Stimulated activated CD8-positive, alpha-beta memory T cell treated with anti-CD3 and anti-CD28 coated beads, Interleukin-4, amount 100 ng/mL, for 4 hours (primary cell): ENCODE data around the gene EDC3.
A peak's percentile ranks its signal among the peaks of the same experiment; 100 is the strongest.
"Not testable (repeated sequence)": the region's sequence is repeated elsewhere in the genome, so short reads cannot be mapped to it uniquely, and the experiment has no call there.

ENCODE experiments used
- DNase-seq, 2 donors: peaks; one replicate each; pipeline ENCODE4 v3.0.0-alpha.2; 2020; ENCODE audit warnings: low read depth in 2 of 2, low spot score in 1 of 2

EDC3 gene

GRCh38 chr15:74653426-74654102, 42.3 kb downstream of the EDC3 start:
- no peak for DNase-seq

- no peak for DNase-seq
Measured at GRCh38 chr15:74651242-74651741, 44.5 kb downstream of the EDC3 start.

- DNase-seq: no peak
Measured at GRCh38 chr15:74648051-74648842, 47.6 kb downstream of the EDC3 start.

GRCh38 chr15:74646480-74646879, 49.3 kb downstream of the EDC3 start:
- DNase-seq: no peak

- DNase-seq: no peak
Measured at GRCh38 chr15:74643665-74644204, 52.1 kb downstream of the EDC3 start.

GRCh38 chr15:74642734-74643664, 52.8 kb downstream of the EDC3 start:
- no peak for DNase-seq

GRCh38 chr15:74642348-74642733, 53.5 kb downstream of the EDC3 start:
- no peak for DNase-seq

- no peak for DNase-seq
Measured at GRCh38 chr15:74641151-74641550, 54.7 kb downstream of the EDC3 start.

- DNase-seq: no peak
Measured at GRCh38 chr15:74636984-74637383, 58.8 kb downstream of the EDC3 start.

GRCh38 chr15:74635228-74635627, 60.6 kb downstream of the EDC3 start:
- peak; percentile 37 to 40 for DNase-seq

GRCh38 chr15:74633781-74634180, 62.0 kb downstream of the EDC3 start:
- no peak for DNase-seq

GRCh38 chr15:74632601-74633000, 63.2 kb downstream of the EDC3 start:
- no peak for DNase-seq

- peak in 1 of 2 donors; percentile 31 for DNase-seq
Measured at GRCh38 chr15:74631935-74632560, 63.8 kb downstream of the EDC3 start.

- no peak for DNase-seq
Measured at GRCh38 chr15:74631408-74631807, 64.4 kb downstream of the EDC3 start.

- DNase-seq: no peak
Measured at GRCh38 chr15:74631087-74631385, 64.8 kb downstream of the EDC3 start.

GRCh38 chr15:74630284-74631086, 65.3 kb downstream of the EDC3 start:
- no peak for DNase-seq

- not testable (repeated sequence) for DNase-seq
Measured at GRCh38 chr15:74629696-74630095, 66.1 kb downstream of the EDC3 start.

GRCh38 chr15:74628949-74629348, 66.9 kb downstream of the EDC3 start:
- DNase-seq: no peak

- no peak for DNase-seq
Measured at GRCh38 chr15:74628199-74628598, 67.6 kb downstream of the EDC3 start.

- DNase-seq: no peak
Measured at GRCh38 chr15:74627766-74628165, 68.1 kb downstream of the EDC3 start.
